ENCODE data around the gene HELT. TPM values are rescaled to one million over a fixed set of nuclear protein-coding genes. Genes with fewer than 3 reads are reported as not detected.

HELT gene
- total and polyA plus RNA-seq, 4 donors: 0.09 to 2.5 (median 0.53) TPM; not detected in 1

DNA sequence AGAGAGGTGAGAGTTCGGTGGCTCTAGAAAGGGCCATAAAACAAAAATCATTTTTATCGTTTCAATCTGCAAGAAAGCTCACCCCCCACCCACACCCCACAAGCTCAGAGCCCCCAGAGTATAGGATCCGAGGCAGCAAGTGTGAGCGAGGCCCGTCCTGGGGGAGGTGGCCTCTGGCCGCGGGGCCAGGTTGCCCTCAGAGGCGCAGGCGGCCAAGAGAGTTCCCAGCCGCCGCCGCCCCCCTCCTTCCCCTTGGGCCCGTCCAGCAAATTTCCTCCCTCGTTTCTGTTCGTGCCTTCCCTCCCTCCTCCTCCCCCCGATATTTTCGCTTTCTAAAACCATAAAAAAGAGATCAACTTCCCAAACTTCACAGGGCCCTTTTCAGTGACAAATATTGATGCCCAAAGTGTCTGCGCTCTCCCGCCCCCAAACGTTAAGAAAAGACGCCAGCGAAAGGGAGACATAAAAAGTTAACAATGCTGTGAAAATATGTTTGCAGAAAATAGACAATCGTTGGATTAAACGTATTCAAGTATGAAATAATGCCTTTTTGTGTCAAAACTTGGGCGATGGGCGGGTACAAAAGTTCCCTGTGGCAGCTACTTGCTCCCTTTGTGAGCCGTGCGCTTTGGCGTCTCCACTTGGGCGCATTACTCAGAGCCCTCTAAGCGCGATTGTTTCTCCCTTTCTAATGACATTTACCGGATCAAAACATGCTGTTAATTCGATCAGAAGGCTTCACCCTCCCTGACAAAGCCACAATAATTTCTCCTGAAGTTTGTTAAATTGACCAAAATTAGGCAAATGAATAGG, 1.1 kb upstream of the HELT start:
- H3K9ac ChIP-seq (ENCODE audit: insufficient read depth in 1 of 2, low read length in 2 of 2): no peak overlapping the region
- WGBS, 2 donors: 2 to 4% methylated on average over 33 to 34 of the region's 34 CpGs
- peaks cover 0 to 10% (median 0%) of the 10 kb centered on the region in 4 donors for H3K9me3 ChIP-seq (ENCODE audit: control insufficient read depth in 4 of 4, insufficient read depth in 3 of 4, low read length in 3 of 4)
- no peak for ATAC-seq (ENCODE audit: insufficient read depth, low FRiP score)
- TF ChIP-seq, protein P1, sequence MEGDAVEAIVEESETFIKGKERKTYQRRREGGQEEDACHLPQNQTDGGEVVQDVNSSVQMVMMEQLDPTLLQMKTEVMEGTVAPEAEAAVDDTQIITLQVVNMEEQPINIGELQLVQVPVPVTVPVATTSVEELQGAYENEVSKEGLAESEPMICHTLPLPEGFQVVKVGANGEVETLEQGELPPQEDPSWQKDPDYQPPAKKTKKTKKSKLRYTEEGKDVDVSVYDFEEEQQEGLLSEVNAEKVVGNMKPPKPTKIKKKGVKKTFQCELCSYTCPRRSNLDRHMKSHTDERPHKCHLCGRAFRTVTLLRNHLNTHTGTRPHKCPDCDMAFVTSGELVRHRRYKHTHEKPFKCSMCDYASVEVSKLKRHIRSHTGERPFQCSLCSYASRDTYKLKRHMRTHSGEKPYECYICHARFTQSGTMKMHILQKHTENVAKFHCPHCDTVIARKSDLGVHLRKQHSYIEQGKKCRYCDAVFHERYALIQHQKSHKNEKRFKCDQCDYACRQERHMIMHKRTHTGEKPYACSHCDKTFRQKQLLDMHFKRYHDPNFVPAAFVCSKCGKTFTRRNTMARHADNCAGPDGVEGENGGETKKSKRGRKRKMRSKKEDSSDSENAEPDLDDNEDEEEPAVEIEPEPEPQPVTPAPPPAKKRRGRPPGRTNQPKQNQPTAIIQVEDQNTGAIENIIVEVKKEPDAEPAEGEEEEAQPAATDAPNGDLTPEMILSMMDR (IDR thresholded peaks at IDR 0.05; ENCODE audit: control extremely low read depth, extremely low read depth): no peak
- H3K36me3 ChIP-seq (ENCODE audit: control insufficient read depth in 4 of 4, insufficient read depth in 4 of 4, low read length in 4 of 4): no peaks in the 10 kb centered on the region
- no peak for DNase-seq
- no peak overlapping the region for H3K27ac ChIP-seq (ENCODE audit: low read depth in 1 of 2, low read length in 1 of 2)
- peaks cover 53 to 89% (median 81%) of the 10 kb centered on the region in 3 donors for H3K27me3 ChIP-seq (ENCODE audit: control insufficient read depth in 3 of 3, insufficient read depth in 3 of 3, low read length in 2 of 3)
- H3K4me3 ChIP-seq: no peak overlapping the region
- H3K4me1 ChIP-seq (ENCODE audit: control insufficient read depth in 5 of 5, insufficient read depth in 5 of 5, low read length in 5 of 5): peaks cover 0 to 16% (median 4%) of the 10 kb centered on the region in 5 donors

DNA sequence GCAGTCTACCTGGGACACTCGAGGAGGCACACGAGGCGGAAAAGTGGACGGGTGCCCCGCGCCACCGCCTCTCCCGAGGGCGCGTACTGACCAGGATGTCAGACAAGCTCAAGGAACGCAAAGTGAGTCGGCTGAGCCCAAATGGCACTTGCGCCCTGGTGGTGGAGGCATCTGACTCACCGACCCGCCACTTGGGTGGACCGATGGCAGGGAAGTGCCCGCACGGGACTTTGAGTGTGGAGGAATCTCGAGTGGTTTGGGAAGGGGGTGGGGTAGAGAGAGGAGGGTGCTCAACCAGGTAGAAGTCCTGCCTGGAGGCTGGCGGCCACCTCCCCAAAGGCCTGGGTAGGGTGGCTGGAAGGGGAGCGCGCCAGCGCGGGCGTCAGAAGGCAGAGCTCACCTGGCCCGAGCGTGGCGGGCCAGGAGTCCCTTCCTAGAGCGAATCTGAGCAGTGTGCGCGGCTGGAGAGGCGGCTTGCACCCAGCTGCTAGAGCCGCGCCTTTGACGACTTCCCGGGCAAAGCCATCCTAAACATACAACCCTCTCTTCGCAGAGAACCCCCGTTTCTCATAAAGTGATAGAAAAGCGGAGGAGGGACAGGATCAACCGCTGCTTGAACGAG, 655 bp downstream of the HELT start:
- Histone ChIP-seq H3K36me3 (ENCODE audit: control insufficient read depth in 4 of 4, insufficient read depth in 4 of 4, low read length in 4 of 4) (no peaks in the 10 kb centered on the region), H3K4me3 (no peak overlapping the region), H3K27ac (ENCODE audit: low read depth in 1 of 2, low read length in 1 of 2) (no peak overlapping the region), H3K27me3 (ENCODE audit: control insufficient read depth in 3 of 3, insufficient read depth in 3 of 3, low read length in 2 of 3) (peaks cover 53 to 96% (median 82%) of the 10 kb centered on the region in 3 donors), H3K4me1 (ENCODE audit: control insufficient read depth in 5 of 5, insufficient read depth in 5 of 5, low read length in 5 of 5) (peaks cover 0 to 16% (median under 1%) of the 10 kb centered on the region in 5 donors), H3K9ac (ENCODE audit: insufficient read depth in 1 of 2, low read length in 2 of 2) (no peak overlapping the region), H3K9me3 (ENCODE audit: control insufficient read depth in 4 of 4, insufficient read depth in 3 of 4, low read length in 3 of 4) (peaks cover 0 to 10% (median 0%) of the 10 kb centered on the region in 4 donors)
- DNase-seq (no peak), ATAC-seq (ENCODE audit: insufficient read depth, low FRiP score) (peak; percentile 15)
- TF ChIP-seq, protein P1 (IDR thresholded peaks at IDR 0.05; ENCODE audit: control extremely low read depth, extremely low read depth): no peak
- 3 to 5% methylated on average over 41 of the region's 41 CpGs for WGBS, 2 donors

DNA sequence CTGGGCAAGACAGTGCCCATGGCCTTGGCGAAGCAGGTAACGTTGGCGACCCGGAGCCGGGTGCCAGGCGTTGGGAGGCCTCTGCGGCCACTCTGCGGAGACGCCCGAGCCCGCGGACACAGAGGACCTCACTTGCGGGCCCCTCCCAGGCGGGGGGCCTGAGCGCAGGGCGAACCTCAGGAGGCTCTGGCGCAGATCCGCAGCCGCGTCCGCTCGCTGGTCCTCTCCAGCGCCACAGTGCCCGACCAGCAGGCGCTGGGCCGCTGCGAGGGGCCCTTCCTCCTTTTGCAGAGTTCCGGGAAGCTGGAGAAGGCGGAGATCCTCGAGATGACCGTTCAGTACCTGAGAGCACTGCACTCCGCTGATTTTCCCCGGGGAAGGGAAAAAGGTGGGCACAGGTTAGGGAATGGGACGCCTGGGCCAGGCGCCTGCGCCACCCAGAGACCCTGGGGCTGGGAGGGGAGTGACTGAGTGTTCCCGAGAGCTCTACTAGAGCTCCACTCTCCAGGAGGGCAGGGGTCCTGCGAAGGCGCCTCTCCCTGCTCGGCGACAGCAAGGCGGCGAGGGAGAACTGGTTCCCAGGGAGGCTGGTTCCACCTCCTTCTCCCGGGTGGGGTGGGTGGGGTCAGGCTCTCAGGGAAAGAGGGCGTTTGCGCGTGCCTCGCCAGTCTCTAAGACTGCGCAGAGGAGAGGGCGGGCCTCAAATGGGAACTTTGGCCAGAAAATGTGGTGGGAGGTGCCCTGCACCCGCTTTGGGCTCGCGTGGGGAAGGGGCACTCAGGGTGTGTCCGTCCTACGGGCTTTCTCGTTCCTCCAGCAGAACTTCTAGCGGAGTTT, 1.4 kb downstream of the HELT start:
- H3K27me3 ChIP-seq (ENCODE audit: control insufficient read depth in 3 of 3, insufficient read depth in 3 of 3, low read length in 2 of 3): peaks cover 53 to 96% (median 79%) of the 10 kb centered on the region in 3 donors
- no peak for ATAC-seq (ENCODE audit: insufficient read depth, low FRiP score)
- no peaks in the 10 kb centered on the region for H3K36me3 ChIP-seq (ENCODE audit: control insufficient read depth in 4 of 4, insufficient read depth in 4 of 4, low read length in 4 of 4)
- whole genome bisulfite sequencing, 2 donors: 1 to 3% methylated on average over 56 to 57 of the region's 57 CpGs
- TF ChIP-seq, protein P1 (IDR thresholded peaks at IDR 0.05; ENCODE audit: control extremely low read depth, extremely low read depth): no peak
- no peak overlapping the region for H3K9ac ChIP-seq (ENCODE audit: insufficient read depth in 1 of 2, low read length in 2 of 2)
- DNase-seq: no peak
- H3K9me3 ChIP-seq (ENCODE audit: control insufficient read depth in 4 of 4, insufficient read depth in 3 of 4, low read length in 3 of 4): peaks cover 0 to 8% (median 0%) of the 10 kb centered on the region in 4 donors
- H3K27ac ChIP-seq (ENCODE audit: low read depth in 1 of 2, low read length in 1 of 2): no peak overlapping the region
- peaks cover 0 to 16% (median 0%) of the 10 kb centered on the region in 5 donors for H3K4me1 ChIP-seq (ENCODE audit: control insufficient read depth in 5 of 5, insufficient read depth in 5 of 5, low read length in 5 of 5)
- H3K4me3 ChIP-seq: no peak overlapping the region
